Neural progenitor cell (in vitro differentiated cells): Measurements from ENCODE around the gene KLHL13.

Source experiments
- EZH2 ChIP-seq: fragments of 200-600 bp; sonication (generic); IDR thresholded peaks from 2 replicates; pipeline ENCODE4 v1.6.1; 2017; ENCODE audit warnings: antibody characterized with exemption, mild to moderate bottlenecking, moderate library complexity
- TF ChIP-seq, protein P1 (sequence below): fragments of 200-600 bp; sonication (generic); IDR thresholded peaks from 2 replicates; pipeline ENCODE4 v1.5.1; 2017; ENCODE audit warnings: antibody characterized with exemption, mild to moderate bottlenecking

DNA sequence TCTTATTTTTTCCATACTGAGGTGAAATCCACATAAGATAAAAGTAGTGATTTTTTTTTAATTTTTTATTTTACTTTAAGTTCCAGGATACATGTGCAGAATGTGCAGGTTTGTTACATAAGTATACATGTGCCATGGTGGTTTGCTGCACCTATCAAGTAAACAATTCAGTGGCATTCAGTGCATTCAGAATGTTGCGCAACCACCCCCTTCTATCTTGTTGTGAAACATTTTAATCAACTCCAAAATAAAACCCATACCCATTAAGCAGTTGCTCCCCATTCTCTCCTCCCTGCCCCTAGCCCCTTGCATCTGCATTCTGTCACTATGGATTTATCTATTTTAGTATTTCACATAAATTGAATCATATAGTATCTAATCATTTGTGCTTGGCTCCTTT lies 121.2 kb downstream of the KLHL13 start:
- TF ChIP-seq, protein P1, sequence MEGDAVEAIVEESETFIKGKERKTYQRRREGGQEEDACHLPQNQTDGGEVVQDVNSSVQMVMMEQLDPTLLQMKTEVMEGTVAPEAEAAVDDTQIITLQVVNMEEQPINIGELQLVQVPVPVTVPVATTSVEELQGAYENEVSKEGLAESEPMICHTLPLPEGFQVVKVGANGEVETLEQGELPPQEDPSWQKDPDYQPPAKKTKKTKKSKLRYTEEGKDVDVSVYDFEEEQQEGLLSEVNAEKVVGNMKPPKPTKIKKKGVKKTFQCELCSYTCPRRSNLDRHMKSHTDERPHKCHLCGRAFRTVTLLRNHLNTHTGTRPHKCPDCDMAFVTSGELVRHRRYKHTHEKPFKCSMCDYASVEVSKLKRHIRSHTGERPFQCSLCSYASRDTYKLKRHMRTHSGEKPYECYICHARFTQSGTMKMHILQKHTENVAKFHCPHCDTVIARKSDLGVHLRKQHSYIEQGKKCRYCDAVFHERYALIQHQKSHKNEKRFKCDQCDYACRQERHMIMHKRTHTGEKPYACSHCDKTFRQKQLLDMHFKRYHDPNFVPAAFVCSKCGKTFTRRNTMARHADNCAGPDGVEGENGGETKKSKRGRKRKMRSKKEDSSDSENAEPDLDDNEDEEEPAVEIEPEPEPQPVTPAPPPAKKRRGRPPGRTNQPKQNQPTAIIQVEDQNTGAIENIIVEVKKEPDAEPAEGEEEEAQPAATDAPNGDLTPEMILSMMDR = no peak
- TF ChIP-seq EZH2 = no peak
